SIG-M5 (cell line): Measurements from ENCODE around the gene MACROH2A2.
"Not testable (repeated sequence)": the region's sequence is repeated elsewhere in the genome, so short reads cannot be mapped to it uniquely, and the experiment has no call there.

ENCODE experiments used
- DNase-seq: peaks from one replicate; lab custom pipeline; 2025; lab: John Stamatoyannopoulos, UW

Gene MACROH2A2

DNA sequence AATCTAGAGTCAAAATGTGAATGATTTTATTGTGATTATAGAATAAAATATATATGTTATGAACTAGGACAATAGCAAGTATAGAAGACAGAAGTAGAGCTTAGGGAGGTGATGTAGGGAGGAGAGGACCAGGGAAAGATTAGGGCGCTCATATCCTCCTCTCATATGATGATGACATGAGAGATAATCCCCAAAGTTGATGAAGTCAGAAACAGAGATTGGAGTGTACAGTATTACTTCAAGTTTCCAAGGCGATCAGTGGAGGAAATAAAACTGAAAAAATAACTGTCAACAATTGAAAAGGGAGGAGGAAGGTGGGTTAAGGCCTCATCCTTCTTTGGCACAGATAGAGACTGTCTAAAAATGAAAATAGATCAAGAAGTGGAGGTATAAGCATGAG lies 14.9 kb downstream of the MACROH2A2 start:
- no peak for DNase-seq

DNA sequence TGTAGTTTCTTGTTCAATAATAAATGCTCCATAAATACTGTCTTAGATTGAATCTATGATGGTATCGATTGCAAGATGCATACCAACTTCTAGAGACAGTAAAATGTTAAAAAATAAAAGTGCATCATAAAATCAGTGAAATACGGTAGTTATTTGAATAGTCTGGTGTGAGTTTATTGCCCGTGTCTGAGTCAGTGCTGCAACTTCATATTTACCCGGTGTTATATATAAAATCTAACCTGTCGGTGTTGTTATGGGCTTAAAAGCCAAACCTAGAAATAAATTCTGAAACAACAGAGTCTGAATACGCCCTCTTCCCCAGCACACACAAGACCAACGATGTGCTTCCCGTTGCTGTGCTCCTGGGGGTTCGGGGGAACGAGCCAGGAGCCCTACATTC lies 16.3 kb downstream of the MACROH2A2 start:
- DNase-seq, result no peak

DNA sequence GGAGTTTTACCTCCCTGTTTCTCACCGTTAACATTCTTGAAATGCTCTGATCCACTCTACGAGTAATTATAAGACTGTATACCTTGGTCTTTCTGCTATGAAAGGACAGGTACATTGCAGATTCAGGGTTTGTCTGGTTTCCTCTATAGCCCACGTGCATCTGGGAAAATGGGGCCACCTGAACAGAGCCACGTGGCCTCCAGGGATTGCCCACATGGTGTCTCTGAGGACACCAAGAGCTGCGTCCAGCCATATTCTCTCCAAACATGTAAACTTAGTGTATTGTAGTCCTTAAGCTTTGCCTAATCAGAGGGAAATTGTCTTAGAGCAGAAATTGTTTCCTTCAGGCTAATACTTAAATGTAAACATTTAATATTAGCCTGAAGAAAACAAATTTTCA lies 16.7 kb downstream of the MACROH2A2 start:
- no peak for DNase-seq

DNA sequence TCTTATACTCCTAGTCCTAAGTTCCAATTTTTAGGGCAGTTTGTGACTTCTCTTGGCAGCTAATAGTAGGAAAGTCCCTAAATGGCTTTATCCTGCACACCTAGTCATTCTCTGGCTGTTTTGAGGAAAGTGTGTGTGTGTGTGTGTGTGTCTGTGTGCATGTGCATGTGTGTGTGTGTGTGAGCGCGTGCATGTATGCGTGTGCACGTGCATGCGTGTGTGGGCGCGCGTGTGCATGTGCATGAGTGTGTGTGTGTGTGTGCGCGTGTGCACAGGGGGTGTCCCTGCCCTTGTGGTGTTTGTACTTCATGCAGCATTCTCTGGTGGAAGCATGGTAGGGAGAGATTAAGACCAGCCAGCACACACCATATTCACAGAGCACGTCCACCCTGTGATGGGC lies 18.2 kb downstream of the MACROH2A2 start:
- DNase-seq, result no peak

DNA sequence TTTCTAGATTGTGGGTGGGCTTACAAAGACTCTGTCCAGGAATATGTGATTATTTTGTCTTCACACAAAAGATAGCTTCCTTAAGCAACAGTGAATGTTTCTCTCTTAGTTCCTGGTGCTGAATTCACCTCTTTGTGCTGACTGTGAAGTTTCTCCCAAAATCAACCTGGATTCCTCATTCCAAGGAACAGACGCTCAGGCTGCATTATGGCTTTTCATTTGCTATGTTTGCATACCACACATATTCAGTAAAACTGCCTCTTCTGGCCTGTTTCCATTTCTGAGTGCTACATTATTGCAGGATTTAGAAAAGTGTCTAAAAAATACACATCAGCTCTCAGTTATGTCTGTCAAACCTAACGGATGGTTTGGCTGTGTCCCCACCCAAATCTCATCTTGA lies 21.5 kb downstream of the MACROH2A2 start:
- no peak for DNase-seq

- DNase-seq, result no peak
Measured at GRCh38 chr10:70074971-70075370, 22.3 kb downstream of the MACROH2A2 start.

DNA sequence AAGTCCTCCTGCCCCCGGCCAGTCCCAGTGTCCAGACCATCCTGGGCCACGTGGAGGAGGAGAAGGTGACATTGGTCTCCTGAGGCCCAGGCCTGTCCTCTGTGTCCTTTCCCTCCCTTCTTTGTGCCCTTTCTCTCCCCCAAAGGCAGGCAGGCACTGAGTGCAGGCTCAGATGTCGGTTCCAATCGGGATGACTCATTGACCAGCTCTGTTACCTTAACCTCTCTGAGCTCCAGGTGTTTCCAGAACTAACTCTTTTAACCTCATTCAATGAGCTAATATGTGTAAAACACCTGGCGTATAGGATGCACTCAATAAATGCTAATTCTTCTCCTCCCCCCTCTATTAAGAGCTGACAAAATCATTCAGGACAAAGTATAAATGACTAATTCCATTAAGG lies 25.7 kb downstream of the MACROH2A2 start:
- DNase-seq, result no peak

- DNase-seq, result no peak
Measured at GRCh38 chr10:70078937-70079336, 26.3 kb downstream of the MACROH2A2 start.

DNA sequence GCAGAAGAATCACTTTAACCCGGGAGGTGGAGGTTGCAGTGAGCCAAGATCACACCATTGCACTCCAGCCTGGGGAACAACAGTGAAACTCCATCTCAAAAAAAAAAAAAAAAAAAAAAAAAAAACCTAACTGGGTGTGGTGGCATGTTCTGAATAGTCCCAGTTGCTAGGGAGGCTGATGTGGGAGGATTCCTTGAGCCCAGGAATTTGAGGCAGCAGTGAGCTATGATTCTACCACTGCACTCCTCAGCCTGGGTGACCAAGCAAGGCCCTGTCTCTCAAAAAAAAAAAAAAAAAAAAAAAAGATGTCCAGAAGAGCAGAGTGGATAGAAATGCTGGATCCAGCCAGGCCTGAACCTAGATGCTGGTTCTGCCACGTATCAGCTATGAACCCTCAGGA lies 28.1 kb downstream of the MACROH2A2 start:
- not testable (repeated sequence) for DNase-seq

GRCh38 chr10:70084189-70084588 lies 31.5 kb downstream of the MACROH2A2 start:
- DNase-seq, result no peak

GRCh38 chr10:70085975-70086613 lies 33.4 kb downstream of the MACROH2A2 start:
- DNase-seq, result no peak

- no peak for DNase-seq
Measured at GRCh38 chr10:70087616-70088307, 35.1 kb downstream of the MACROH2A2 start.

- DNase-seq, result no peak
Measured at GRCh38 chr10:70088308-70088698, 35.7 kb downstream of the MACROH2A2 start.

- no peak for DNase-seq
Measured at GRCh38 chr10:70090013-70090412, 37.4 kb downstream of the MACROH2A2 start.

- no peak for DNase-seq
Measured at GRCh38 chr10:70090951-70091350, 38.3 kb downstream of the MACROH2A2 start.

- DNase-seq, result no peak
Measured at GRCh38 chr10:70092389-70092718, 39.7 kb downstream of the MACROH2A2 start.

DNA sequence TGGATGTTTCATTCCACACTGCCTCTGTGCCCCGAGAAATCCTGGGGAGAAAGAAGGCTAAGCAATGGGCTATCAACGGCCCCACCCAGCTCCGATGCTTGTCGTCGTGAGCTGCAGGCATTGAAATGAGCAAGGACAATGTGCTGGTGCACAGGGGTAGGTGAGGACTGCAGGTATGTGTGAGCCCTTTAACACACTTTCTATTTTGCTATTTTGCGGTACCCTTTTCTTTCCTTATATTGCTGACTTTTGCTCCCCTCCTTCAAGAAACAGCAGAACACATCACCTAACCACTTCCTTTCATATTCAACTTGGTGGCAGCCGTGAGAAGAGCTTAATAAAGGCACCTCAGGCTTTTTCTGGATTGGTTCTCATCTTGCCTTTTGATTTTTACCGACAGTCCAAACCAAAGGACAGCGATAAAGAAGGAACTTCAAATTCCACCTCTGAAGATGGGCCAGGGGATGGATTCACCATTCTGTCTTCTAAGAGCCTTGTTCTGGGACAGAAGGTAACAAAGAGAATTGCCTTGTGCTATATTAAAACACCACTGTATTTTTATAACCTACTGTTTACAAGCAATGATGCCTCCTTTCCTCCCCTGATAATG lies 40.8 kb downstream of the MACROH2A2 start:
- no peak for DNase-seq

- DNase-seq, result no peak
Measured at GRCh38 chr10:70094250-70094649, 41.6 kb downstream of the MACROH2A2 start.

- DNase-seq, result no peak
Measured at GRCh38 chr10:70096016-70096704, 43.5 kb downstream of the MACROH2A2 start.

GRCh38 chr10:70096705-70097420 lies 44.2 kb downstream of the MACROH2A2 start:
- DNase-seq, result no peak

DNA sequence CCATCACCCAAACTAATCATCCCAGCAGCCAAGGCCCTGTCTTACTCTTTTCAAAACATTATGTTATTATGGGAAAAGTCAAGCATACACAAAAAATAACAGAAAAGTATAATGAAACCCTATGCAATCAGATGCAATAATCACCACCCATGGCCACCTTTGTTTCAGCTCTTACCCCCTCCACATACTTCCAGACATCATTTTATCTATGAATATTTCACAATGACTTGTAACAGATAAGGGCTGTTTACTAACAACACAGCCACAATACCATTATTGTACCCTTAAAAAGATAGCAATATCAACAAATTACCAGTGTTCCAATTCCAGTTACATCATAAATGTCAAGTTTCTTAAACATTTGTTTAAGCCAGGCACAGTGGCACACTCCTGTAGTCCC lies 44.8 kb downstream of the MACROH2A2 start:
- no peak for DNase-seq

DNA sequence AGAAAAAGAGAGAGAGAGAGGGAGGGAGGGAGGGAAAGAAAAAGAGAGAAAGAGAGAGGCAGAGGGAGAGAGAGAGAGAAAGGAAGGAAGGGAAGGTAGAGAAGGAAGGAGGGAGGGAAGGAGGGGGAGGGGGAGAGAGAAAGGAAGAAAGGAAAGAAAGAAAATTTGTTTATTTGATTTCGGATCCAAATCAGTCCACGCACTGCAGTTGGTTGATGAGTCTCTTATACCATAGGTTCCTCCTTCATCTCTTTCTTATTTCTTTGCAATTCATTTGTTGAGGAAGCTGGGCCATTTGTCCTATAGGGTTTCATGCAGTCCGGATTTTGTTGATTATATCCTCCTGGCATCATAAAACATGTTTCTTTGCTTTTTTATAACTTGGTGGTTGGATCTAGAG lies 45.6 kb downstream of the MACROH2A2 start:
- no peak for DNase-seq
